ENCODE measurements around the gene PDE6A.

Gene PDE6A

DNA sequence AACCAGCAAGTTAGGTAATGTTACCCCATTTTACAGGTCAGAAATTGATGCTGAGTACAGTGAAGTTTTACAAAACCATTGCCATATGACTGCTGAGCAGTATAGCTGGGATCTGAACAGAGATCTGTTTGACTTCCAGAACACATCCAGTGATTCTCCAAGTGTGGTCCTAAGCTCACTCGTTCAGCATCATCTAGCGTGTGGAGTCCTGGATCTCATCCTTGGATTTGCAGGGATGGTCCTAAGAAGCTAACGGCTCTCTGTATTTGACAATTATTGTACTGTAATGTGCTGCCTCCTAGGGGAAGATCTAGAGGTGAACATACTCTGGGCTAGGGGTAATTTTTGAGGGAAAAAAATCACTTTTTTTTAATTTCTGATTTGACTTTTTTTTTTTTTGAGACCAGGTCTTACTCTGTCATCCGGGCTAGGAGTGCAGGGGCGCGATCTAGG lies 17.4 kb upstream of the PDE6A start:
- peak overlapping the region; percentile 74 for H3K4me3 ChIP-seq (ENCODE audit: low read depth, low read length)
- DNase-seq (ENCODE audit: low read depth): peak; percentile 55
- TF ChIP-seq, protein P1, sequence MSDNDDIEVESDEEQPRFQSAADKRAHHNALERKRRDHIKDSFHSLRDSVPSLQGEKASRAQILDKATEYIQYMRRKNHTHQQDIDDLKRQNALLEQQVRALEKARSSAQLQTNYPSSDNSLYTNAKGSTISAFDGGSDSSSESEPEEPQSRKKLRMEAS (IDR thresholded peaks at IDR 0.05; ENCODE audit: low read depth, low read length): no peak
- TF ChIP-seq MYC (IDR thresholded peaks at IDR 0.05; ENCODE audit: low read depth, low read length): no peak
- TF ChIP-seq, protein P2, sequence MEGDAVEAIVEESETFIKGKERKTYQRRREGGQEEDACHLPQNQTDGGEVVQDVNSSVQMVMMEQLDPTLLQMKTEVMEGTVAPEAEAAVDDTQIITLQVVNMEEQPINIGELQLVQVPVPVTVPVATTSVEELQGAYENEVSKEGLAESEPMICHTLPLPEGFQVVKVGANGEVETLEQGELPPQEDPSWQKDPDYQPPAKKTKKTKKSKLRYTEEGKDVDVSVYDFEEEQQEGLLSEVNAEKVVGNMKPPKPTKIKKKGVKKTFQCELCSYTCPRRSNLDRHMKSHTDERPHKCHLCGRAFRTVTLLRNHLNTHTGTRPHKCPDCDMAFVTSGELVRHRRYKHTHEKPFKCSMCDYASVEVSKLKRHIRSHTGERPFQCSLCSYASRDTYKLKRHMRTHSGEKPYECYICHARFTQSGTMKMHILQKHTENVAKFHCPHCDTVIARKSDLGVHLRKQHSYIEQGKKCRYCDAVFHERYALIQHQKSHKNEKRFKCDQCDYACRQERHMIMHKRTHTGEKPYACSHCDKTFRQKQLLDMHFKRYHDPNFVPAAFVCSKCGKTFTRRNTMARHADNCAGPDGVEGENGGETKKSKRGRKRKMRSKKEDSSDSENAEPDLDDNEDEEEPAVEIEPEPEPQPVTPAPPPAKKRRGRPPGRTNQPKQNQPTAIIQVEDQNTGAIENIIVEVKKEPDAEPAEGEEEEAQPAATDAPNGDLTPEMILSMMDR (IDR thresholded peaks at IDR 0.05; ENCODE audit: low read depth, low read length): peak; percentile 36
- no peak for TF ChIP-seq POLR2A (IDR thresholded peaks at IDR 0.05; ENCODE audit: extremely low read depth, insufficient read length)

DNA sequence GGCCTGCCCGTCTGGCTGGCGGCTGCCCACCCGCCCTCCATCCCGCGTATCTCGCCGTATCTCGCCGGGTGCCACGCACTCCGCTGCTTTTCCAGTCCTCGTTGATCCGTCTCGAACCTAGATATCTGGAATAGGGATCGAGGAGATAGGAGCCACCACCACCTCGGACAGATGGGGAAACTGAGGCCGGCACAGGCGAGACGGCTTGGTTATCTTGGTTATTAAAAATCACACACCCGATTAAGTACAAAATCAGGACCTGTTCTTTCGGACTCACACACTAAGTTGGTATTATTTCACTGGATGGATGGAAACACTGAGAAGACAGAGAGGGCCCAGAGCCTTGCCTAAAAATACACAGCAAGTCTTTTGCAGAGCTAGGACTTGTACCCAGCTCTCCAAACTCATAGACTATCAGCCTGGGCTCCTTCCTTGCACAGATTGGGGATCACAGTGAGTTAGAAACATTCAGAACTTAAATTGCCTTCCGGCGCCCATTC lies 16.6 kb upstream of the PDE6A start:
- H3K4me3 ChIP-seq (ENCODE audit: low read depth, low read length): peak overlapping the region; percentile 74
- TF ChIP-seq, protein P1 (IDR thresholded peaks at IDR 0.05; ENCODE audit: low read depth, low read length): no peak
- no peak for TF ChIP-seq MYC (IDR thresholded peaks at IDR 0.05; ENCODE audit: low read depth, low read length)
- TF ChIP-seq, protein P2 (IDR thresholded peaks at IDR 0.05; ENCODE audit: low read depth, low read length): no peak
- TF ChIP-seq POLR2A (IDR thresholded peaks at IDR 0.05; ENCODE audit: extremely low read depth, insufficient read length): no peak
- DNase-seq (ENCODE audit: low read depth): peak; percentile 12

DNA sequence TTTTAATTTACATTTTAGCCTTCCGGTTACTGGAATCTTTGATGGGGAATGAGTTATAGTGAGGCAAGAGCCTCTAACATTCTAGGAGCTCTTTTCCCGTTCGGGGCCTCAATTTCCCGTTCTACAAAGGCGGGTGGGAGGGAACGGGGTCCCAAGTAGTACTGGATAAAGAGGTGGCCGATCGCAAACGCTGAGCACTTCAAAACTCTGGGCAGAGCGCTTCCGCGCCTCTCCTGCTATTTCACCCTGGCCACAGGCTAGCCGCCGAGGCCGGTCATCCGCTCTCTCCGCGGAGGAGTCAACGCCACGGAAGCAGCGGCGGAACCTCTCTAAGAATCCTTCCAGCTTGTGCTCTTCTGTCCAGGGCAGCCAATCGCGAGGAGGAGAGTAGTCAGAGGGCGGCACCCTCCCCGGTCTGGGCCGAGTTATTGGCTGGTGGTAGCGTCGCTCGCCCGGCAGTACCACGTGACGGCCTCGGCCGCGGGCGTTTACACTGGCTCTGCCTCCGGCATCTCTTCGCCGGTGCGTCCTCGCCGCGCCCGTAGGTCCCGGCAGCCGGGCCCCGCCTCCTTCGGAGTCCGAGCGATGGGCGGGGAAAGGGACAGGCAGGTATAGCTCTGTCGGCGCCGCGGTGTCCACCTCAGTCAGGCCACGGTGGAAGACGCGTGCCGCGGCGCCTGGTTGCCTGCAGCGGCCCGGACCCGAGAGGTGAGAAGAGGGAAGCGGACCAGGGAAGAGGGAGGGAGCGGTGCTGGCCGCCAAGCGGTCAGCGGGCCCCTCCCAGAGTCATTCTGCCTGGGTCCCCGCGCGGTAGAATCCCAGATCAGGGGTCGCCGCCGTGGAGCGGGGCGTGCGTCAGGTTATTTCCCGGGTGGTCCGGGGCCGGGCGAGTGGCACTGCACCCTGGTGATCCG lies 15.9 kb upstream of the PDE6A start, which contains the start of gene SLC26A2:
Gene SLC26A2 (plus strand): TSS at position 487 of the 914 bp plus-strand sequence. CDS start 16,895 bp downstream, outside the sequence.
- H3K4me3 ChIP-seq (ENCODE audit: low read depth, low read length): peak within 1 kb of the TSS; percentile 74
- peak; percentile 98 for DNase-seq (ENCODE audit: low read depth)
- TF ChIP-seq, protein P2 (IDR thresholded peaks at IDR 0.05; ENCODE audit: low read depth, low read length): no peak
- TF ChIP-seq, protein P1 (IDR thresholded peaks at IDR 0.05; ENCODE audit: low read depth, low read length): peak; percentile 96
- TF ChIP-seq POLR2A (IDR thresholded peaks at IDR 0.05; ENCODE audit: extremely low read depth, insufficient read length): peak; percentile 88
- TF ChIP-seq MYC (IDR thresholded peaks at IDR 0.05; ENCODE audit: low read depth, low read length): peak; percentile 81

DNA sequence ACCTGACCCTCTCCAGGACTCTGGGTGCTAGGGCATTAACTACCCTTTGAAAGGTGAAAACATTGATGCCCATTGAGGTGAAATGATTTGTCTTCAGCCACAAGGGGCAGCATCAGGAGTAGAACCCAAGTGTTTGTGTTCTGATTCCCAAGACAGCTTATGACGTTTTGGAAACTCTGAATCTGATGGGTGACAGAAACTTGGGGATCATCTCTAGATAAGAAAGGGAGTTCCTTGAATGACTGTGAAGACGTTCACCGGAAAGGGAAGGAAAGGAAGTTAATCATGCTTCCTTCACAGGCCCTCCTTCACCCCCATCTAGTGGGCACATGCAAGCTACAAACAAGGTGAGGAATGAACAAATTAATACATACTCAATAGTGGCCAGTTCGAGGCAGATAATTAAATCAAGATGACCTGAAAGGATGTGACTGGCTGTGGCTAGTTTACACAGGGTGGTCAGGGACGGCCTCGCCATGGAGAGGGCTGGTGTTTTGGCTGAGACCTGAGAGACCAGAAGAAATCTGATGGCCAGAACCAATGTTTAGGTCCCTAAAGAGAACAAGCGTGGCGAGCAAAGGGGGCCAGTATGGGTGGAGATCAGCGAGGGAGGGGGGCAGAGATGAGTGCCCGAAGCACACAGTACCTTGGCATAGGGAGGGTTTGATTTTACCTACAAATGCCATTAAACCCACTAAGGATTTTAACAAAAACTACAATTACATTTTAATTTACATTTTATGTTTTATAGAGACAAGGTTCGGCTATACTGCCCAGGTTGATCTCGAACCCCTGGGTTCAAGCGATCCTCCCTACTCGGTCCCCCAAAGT lies 15.0 kb upstream of the PDE6A start:
- TF ChIP-seq POLR2A (IDR thresholded peaks at IDR 0.05; ENCODE audit: extremely low read depth, insufficient read length) (no peak), MYC (IDR thresholded peaks at IDR 0.05; ENCODE audit: low read depth, low read length) (no peak)
- TF ChIP-seq, protein P1 (IDR thresholded peaks at IDR 0.05; ENCODE audit: low read depth, low read length): peak; percentile 42; the same call in 1 of the 2 replicates
- TF ChIP-seq, protein P2 (IDR thresholded peaks at IDR 0.05; ENCODE audit: low read depth, low read length): peak; percentile 44
- DNase-seq (ENCODE audit: low read depth): peak; percentile 82
- H3K4me3 ChIP-seq (ENCODE audit: low read depth, low read length): peak overlapping the region; percentile 59

DNA sequence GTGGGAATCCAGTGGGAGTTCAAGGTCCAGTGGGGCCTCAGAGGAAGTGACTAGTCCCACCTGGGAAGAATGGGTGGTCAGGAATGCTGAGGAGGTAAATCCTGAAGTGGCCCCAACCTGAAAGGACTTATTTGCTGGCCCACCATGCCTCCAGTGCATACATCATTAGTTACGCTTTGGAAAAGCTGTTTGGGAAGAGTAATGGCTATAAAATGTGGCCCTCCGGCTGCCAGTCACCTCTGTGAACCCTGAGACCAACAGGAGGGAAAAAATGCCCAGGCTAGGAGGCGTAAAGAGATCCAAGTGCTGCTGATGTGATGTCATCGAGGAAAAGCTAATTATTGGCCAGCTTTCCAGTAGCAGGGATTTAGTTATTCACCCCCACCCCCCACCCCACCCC lies 13.3 kb upstream of the PDE6A start:
- H3K4me3 ChIP-seq (ENCODE audit: low read depth, low read length): no peak overlapping the region
- TF ChIP-seq, protein P1 (IDR thresholded peaks at IDR 0.05; ENCODE audit: low read depth, low read length): no peak
- TF ChIP-seq, protein P2 (IDR thresholded peaks at IDR 0.05; ENCODE audit: low read depth, low read length): no peak
- TF ChIP-seq POLR2A (IDR thresholded peaks at IDR 0.05; ENCODE audit: extremely low read depth, insufficient read length) (no peak), MYC (IDR thresholded peaks at IDR 0.05; ENCODE audit: low read depth, low read length) (no peak)
- DNase-seq (ENCODE audit: low read depth): no peak

All from NB4 (cell line).